ENCODE data around the gene TSSC4. TPM values are rescaled to one million over a fixed set of nuclear protein-coding genes. Genes with fewer than 3 reads are reported as not detected.

The TSSC4 gene
- total and polyA plus RNA-seq, 4 donors, result 16.4 to 50.9 (median 45.8) TPM

- H3K27ac ChIP-seq (ENCODE audit: low read depth, low read length), result no peak overlapping the region
Measured at GRCh38 chr11:2446590-2447252, 46.2 kb downstream of the TSSC4 start.

DNA sequence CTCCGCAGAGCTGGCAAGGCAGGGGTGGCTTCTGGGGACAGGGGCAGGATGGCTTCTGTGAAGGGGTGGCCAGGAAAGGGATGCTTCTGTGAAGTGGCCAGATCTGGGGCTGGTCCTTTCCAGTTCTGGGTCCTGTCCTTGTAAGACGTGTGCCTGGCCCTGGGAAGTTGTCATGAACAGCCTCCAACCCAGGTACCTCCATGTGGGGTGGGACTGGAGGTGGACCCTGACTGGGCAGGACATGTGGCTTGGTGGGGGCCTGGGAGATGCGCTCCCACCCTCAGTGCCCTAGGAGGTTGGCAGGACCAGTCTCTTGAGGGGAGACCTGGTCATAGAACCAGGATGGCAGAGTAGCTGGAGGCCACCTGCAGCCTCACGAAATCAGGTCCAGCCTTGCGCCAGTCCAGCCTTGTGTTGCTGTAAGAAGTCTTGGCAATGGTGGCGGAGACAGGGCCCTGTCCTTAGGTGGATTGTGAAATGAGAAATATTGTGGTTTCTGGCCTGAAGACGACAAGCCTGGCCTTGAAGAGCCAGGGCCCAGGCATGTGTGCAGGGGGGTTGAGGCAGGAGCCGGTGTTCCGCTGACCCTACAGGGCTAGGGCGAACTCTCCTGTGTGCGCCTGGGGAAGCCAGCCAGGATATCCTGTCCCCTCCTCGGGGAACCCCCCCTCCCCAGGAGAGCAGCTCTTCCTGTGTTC, 46.9 kb downstream of the TSSC4 start:
- Histone ChIP-seq H3K4me3 (ENCODE audit: low read depth, low read length) (no peak overlapping the region), H3K27me3 (ENCODE audit: control insufficient read depth, insufficient read depth, low read length) (peaks cover 50% of the 10 kb centered on the region), H3K36me3 (ENCODE audit: control insufficient read depth, insufficient read depth, low read length) (no peaks in the 10 kb centered on the region), H3K4me1 (ENCODE audit: control insufficient read depth, insufficient read depth, low read length) (peaks cover 34% of the 10 kb centered on the region), H3K9me3 (ENCODE audit: control insufficient read depth, insufficient read depth, low read length) (no peaks in the 10 kb centered on the region), H3K27ac (ENCODE audit: low read depth, low read length) (no peak overlapping the region)
- 81% methylated on average over 12 of the region's 12 CpGs for WGBS (ENCODE audit: insufficient coverage)
- no peak for DNase-seq (ENCODE audit: low read depth in 4 of 6, low spot score in 6 of 6)

More at GRCh38 chr11:2446590-2447252, 46.2 kb downstream of the TSSC4 start:
- WGBS (ENCODE audit: insufficient coverage), result 79% methylated on average over 10 of the region's 15 CpGs
- Histone ChIP-seq H3K4me1 (ENCODE audit: control insufficient read depth, insufficient read depth, low read length) (peaks cover 28% of the 10 kb centered on the region), H3K4me3 (ENCODE audit: low read depth, low read length) (no peak overlapping the region), H3K9me3 (ENCODE audit: control insufficient read depth, insufficient read depth, low read length) (no peaks in the 10 kb centered on the region), H3K36me3 (ENCODE audit: control insufficient read depth, insufficient read depth, low read length) (no peaks in the 10 kb centered on the region), H3K27me3 (ENCODE audit: control insufficient read depth, insufficient read depth, low read length) (peaks cover 50% of the 10 kb centered on the region)
- DNase-seq (ENCODE audit: low read depth in 4 of 6, low spot score in 6 of 6), result no peak

DNA sequence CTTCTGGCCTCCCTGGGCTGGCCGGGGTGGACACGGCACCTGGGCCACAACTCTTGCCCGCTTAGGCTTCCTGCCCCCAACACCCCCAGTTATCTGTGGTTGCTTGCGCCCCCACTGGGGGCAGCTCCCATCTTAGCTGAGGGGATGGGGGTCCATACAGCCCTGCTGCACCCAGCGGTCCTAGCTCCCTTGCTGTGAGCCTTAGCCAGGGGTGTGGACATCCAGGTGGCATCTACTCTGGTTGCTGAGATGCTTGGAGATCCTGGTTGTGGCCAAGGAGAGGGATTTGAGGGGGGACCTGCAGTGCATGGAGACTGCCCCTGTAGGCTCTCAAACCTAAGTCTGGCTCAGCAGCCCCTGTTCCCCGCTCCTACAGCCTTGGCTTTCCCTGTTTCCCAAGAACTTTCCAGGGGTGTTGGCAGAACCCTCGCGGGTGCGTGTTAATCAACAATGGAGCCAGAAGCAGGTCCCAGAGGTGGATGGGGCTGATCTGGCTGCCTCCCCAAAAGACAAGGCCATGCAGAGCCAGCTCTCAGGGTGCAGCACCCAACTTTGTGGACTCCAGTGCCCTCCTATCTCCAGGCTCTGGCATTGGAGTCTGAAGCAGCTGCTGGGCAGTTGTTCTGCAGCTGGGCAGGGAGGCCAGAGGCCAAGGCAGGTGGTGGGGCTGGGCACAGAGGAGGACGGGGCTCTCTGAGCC, 47.6 kb downstream of the TSSC4 start:
- H3K27me3 ChIP-seq (ENCODE audit: control insufficient read depth, insufficient read depth, low read length), result peaks cover 43% of the 10 kb centered on the region
- 81% methylated on average over 8 of the region's 10 CpGs for WGBS (ENCODE audit: insufficient coverage)
- no peaks in the 10 kb centered on the region for H3K9me3 ChIP-seq (ENCODE audit: control insufficient read depth, insufficient read depth, low read length)
- H3K27ac ChIP-seq (ENCODE audit: low read depth, low read length), result no peak overlapping the region
- no peak overlapping the region for H3K4me3 ChIP-seq (ENCODE audit: low read depth, low read length)
- DNase-seq (ENCODE audit: low read depth in 4 of 6, low spot score in 6 of 6), result no peak
- no peaks in the 10 kb centered on the region for H3K36me3 ChIP-seq (ENCODE audit: control insufficient read depth, insufficient read depth, low read length)
- peaks cover 34% of the 10 kb centered on the region for H3K4me1 ChIP-seq (ENCODE audit: control insufficient read depth, insufficient read depth, low read length)

DNA sequence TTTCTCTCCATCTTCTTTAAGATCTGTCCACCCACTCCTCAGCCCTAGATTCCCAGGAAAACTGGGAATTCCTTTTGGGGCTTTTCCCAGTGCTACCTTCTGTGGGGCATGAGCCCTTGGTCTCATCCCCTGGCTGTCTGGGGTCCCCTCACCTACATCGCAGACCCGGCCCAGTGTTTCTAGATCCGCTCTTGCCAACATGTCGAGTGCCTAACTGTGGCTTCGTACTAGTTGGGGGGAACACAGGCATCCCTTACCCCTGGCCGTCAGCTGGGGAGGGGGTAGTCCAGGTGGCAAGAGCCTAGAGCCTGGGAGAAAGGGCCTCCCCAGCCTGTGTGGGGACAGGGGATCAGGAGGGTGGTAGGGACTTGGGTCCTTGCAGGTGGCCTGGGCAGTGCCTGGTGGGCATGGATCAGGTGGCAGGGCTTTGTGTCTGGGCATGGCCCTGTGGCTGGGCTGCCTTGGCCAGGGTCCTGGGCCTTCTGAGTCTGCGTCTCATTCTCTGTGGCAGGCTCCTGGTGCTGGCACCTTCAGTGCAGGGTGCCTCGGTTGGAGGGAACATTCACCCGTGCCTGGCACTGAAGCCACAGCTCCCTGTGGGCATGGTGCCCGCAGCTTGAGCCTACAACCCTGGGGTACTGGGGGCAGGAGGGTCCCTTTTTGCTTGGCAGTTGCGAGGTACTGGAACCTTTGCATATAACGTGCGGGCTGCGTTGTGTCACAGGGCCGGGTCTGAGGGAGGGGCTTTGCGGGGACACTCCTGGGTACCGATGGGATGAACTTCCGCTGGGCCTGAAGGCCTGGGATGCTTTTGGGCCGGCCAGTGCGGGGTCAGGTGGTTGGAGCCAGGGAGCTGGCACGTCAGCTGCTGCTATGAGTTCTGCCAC, 48.4 kb downstream of the TSSC4 start:
- peaks cover 31% of the 10 kb centered on the region for H3K4me1 ChIP-seq (ENCODE audit: control insufficient read depth, insufficient read depth, low read length)
- H3K36me3 ChIP-seq (ENCODE audit: control insufficient read depth, insufficient read depth, low read length), result no peaks in the 10 kb centered on the region
- H3K27me3 ChIP-seq (ENCODE audit: control insufficient read depth, insufficient read depth, low read length), result peaks cover 35% of the 10 kb centered on the region
- no peak overlapping the region for H3K4me3 ChIP-seq (ENCODE audit: low read depth, low read length)
- H3K27ac ChIP-seq (ENCODE audit: low read depth, low read length), result no peak overlapping the region
- DNase-seq (ENCODE audit: low read depth in 4 of 6, low spot score in 6 of 6), result no peak
- H3K9me3 ChIP-seq (ENCODE audit: control insufficient read depth, insufficient read depth, low read length), result no peaks in the 10 kb centered on the region
- WGBS (ENCODE audit: insufficient coverage), result 86% methylated on average over 21 of the region's 21 CpGs

- DNase-seq (ENCODE audit: low read depth in 4 of 6, low spot score in 6 of 6), result no peak
- Histone ChIP-seq H3K9me3 (ENCODE audit: control insufficient read depth, insufficient read depth, low read length) (no peaks in the 10 kb centered on the region), H3K27ac (ENCODE audit: low read depth, low read length) (no peak overlapping the region), H3K4me3 (ENCODE audit: low read depth, low read length) (no peak overlapping the region), H3K4me1 (ENCODE audit: control insufficient read depth, insufficient read depth, low read length) (peaks cover 26% of the 10 kb centered on the region), H3K27me3 (ENCODE audit: control insufficient read depth, insufficient read depth, low read length) (peaks cover 30% of the 10 kb centered on the region), H3K36me3 (ENCODE audit: control insufficient read depth, insufficient read depth, low read length) (no peaks in the 10 kb centered on the region)
- 78% methylated on average over 26 of the region's 26 CpGs for WGBS (ENCODE audit: insufficient coverage)
Measured at GRCh38 chr11:2449548-2450320, 49.2 kb downstream of the TSSC4 start.

DNA sequence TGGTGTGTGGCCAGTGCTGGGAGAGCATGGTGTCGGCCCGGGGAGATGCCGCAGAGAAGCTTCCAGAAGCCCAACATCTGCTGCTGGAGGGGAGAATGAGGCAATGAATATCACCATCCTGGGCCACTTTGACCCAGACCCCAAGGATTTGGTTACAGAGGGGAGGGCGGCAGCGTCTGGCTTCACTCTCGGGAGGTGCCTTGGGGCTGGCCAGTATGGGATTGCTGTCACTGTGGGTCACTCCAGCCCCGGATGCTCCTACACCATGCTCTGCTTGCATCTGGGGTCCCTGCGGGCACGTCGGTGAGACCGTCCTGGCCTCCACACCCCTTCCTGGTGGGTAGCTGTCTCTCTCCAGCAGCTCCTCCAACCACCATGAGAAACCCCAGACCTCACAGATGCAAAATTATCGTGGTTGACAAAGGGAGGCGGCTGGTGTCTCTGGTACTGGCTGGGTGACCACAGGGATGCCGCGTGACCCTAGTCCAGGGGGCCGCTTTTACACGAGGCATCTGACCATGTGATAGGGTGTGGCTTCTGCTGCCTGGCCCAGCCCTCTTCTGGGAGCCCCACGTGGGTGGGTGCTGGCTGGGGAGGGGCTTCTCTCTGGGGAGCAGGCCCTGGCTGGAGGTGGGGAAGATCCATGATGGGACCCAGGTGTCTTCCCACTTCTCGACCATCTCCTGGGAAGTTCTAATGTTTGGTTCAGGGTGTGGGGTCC, 49.9 kb downstream of the TSSC4 start:
- H3K9me3 ChIP-seq (ENCODE audit: control insufficient read depth, insufficient read depth, low read length), result no peaks in the 10 kb centered on the region
- H3K27ac ChIP-seq (ENCODE audit: low read depth, low read length), result no peak overlapping the region
- H3K27me3 ChIP-seq (ENCODE audit: control insufficient read depth, insufficient read depth, low read length), result peaks cover 26% of the 10 kb centered on the region
- no peak overlapping the region for H3K4me3 ChIP-seq (ENCODE audit: low read depth, low read length)
- no peaks in the 10 kb centered on the region for H3K36me3 ChIP-seq (ENCODE audit: control insufficient read depth, insufficient read depth, low read length)
- no peak for DNase-seq (ENCODE audit: low read depth in 4 of 6, low spot score in 6 of 6)
- H3K4me1 ChIP-seq (ENCODE audit: control insufficient read depth, insufficient read depth, low read length), result peaks cover 24% of the 10 kb centered on the region
- 82% methylated on average over 18 of the region's 19 CpGs for WGBS (ENCODE audit: insufficient coverage)

- peaks cover 15% of the 10 kb centered on the region for H3K4me1 ChIP-seq (ENCODE audit: control insufficient read depth, insufficient read depth, low read length)
- 91% methylated on average over 15 of the region's 15 CpGs for WGBS (ENCODE audit: insufficient coverage)
- no peak overlapping the region for H3K27ac ChIP-seq (ENCODE audit: low read depth, low read length)
- H3K4me3 ChIP-seq (ENCODE audit: low read depth, low read length), result no peak overlapping the region
- DNase-seq (ENCODE audit: low read depth in 4 of 6, low spot score in 6 of 6), result no peak
- no peaks in the 10 kb centered on the region for H3K36me3 ChIP-seq (ENCODE audit: control insufficient read depth, insufficient read depth, low read length)
- no peaks in the 10 kb centered on the region for H3K9me3 ChIP-seq (ENCODE audit: control insufficient read depth, insufficient read depth, low read length)
- H3K27me3 ChIP-seq (ENCODE audit: control insufficient read depth, insufficient read depth, low read length), result peaks cover 18% of the 10 kb centered on the region
Measured at GRCh38 chr11:2451336-2451735, 50.8 kb downstream of the TSSC4 start.

GRCh38 chr11:2451916-2452315, 51.4 kb downstream of the TSSC4 start:
- Histone ChIP-seq H3K27me3 (ENCODE audit: control insufficient read depth, insufficient read depth, low read length) (peaks cover 12% of the 10 kb centered on the region), H3K4me1 (ENCODE audit: control insufficient read depth, insufficient read depth, low read length) (peaks cover 13% of the 10 kb centered on the region), H3K27ac (ENCODE audit: low read depth, low read length) (no peak overlapping the region), H3K4me3 (ENCODE audit: low read depth, low read length) (no peak overlapping the region), H3K9me3 (ENCODE audit: control insufficient read depth, insufficient read depth, low read length) (no peaks in the 10 kb centered on the region), H3K36me3 (ENCODE audit: control insufficient read depth, insufficient read depth, low read length) (no peaks in the 10 kb centered on the region)
- 75% methylated on average over 6 of the region's 6 CpGs for WGBS (ENCODE audit: insufficient coverage)
- no peak for DNase-seq (ENCODE audit: low read depth in 4 of 6, low spot score in 6 of 6)

All from spinal cord (tissue), 10 donors.